GM12892 (cell line): ENCODE data around the gene POLN.
"Not testable (repeated sequence)": the region's sequence is repeated elsewhere in the genome, so short reads cannot be mapped to it uniquely, and the experiment has no call there.

Source experiments
- DNase-seq: peaks from one replicate; pipeline ENCODE4 v3.0.0; 2011; ENCODE audit not compliant: insufficient read length
- FAIRE-seq: peaks from 2 replicates; lab custom pipeline; 2011; peaks lifted over from hg19 to GRCh38; lab: Jason Lieb, UNC
- POLR2A ChIP-seq: IDR thresholded peaks from 2 replicates; pipeline ENCODE4 v1.6.1; 2011; ENCODE audit warnings: low read depth, low read length, control low read depth
- POLR2AphosphoS5 ChIP-seq: IDR thresholded peaks from 2 replicates; pipeline ENCODE4 v1.6.1; 2011; ENCODE audit warnings: low read depth, low read length, control low read depth
- TAF1 ChIP-seq: IDR thresholded peaks from 2 replicates; pipeline ENCODE4 v1.6.1; 2011; ENCODE audit warnings: low read depth, mild to moderate bottlenecking, control low read depth, low read length, borderline replicate concordance

POLN gene

GRCh38 chr4:2284934-2285612 is 43.2 kb upstream of the POLN start:
- no peak for TF ChIP-seq POLR2A
- no peak for TF ChIP-seq TAF1
- TF ChIP-seq POLR2AphosphoS5 = no peak
- DNase-seq (no peak), FAIRE-seq (no peak)

GRCh38 chr4:2284161-2284933 is 42.4 kb upstream of the POLN start:
- no peak for FAIRE-seq
- TF ChIP-seq POLR2AphosphoS5 (no peak), POLR2A (no peak), TAF1 (no peak)
- DNase-seq = no peak

GRCh38 chr4:2283199-2283711 is 41.3 kb upstream of the POLN start:
- TF ChIP-seq POLR2AphosphoS5 (no peak), POLR2A (no peak), TAF1 (no peak)
- FAIRE-seq (no peak), DNase-seq (no peak)

GRCh38 chr4:2281575-2282343 is 39.8 kb upstream of the POLN start:
- TF ChIP-seq TAF1 (no peak), POLR2A (no peak)
- FAIRE-seq = peak; percentile 92
- DNase-seq = no peak

GRCh38 chr4:2280531-2281300 is 38.8 kb upstream of the POLN start:
- no peak for FAIRE-seq
- no peak for DNase-seq
- no peak for TF ChIP-seq POLR2AphosphoS5
- TF ChIP-seq TAF1 = no peak
- TF ChIP-seq POLR2A = no peak

GRCh38 chr4:2277956-2278355 is 36.0 kb upstream of the POLN start:
- DNase-seq = no peak
- FAIRE-seq = no peak
- no peak for TF ChIP-seq POLR2A

GRCh38 chr4:2276581-2277325 is 34.8 kb upstream of the POLN start:
- TF ChIP-seq POLR2A (no peak), POLR2AphosphoS5 (no peak), TAF1 (no peak)
- no peak for DNase-seq
- FAIRE-seq = no peak

GRCh38 chr4:2275546-2276251 is 33.8 kb upstream of the POLN start:
- no peak for TF ChIP-seq TAF1
- TF ChIP-seq POLR2A = no peak
- TF ChIP-seq POLR2AphosphoS5 = no peak
- no peak for FAIRE-seq
- no peak for DNase-seq

- DNase-seq, FAIRE-seq: not testable (repeated sequence)
Observed at GRCh38 chr4:2275044-2275397, 33.1 kb upstream of the POLN start.

GRCh38 chr4:2274320-2275043 is 32.6 kb upstream of the POLN start:
- DNase-seq = no peak
- no peak for TF ChIP-seq POLR2AphosphoS5
- TF ChIP-seq TAF1 = no peak
- no peak for TF ChIP-seq POLR2A
- no peak for FAIRE-seq
